ENCODE data around the gene SOSTDC1. TPM values are rescaled to one million over a fixed set of nuclear protein-coding genes. Genes with fewer than 3 reads are reported as not detected.

SOSTDC1 gene
- total RNA-seq, 1 donor from 2014 or later, result 8.4 TPM

DNA sequence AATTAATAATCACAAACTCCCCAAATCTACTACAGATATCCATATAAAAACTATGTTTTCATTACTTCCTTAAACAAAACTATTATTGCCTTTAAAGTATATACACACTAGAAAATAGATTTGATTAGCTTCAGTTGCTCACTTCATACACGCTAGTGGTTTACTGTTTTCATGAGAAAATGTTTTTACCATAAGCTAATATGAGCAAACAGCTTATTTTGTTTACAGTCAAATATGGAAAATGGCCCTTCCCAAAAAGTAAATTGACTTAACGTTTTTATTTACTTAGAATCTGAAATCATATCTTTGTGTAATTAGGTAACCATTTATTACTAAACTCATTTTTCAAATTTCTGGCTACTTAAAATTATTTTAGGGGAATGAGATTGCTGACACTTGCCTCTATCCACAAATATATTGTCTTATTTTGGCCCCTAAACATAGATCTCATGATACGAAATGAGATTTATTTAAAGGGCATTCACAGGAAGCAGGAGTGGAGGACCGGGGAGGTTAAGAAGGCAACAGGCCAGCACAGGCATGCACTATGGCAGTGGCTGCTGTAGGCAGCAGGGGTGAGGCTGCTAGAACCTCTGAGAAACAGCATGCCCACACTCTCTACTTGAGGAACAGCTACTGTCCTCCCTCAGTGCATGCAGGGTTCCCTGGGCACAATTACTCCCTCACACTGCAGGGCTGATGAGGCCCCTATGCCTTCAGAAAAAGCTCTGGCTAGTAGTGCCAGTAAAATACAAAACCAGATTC is 29.6 kb upstream of the SOSTDC1 start:
- H3K36me3 ChIP-seq (ENCODE audit: control insufficient read depth in 3 of 3, insufficient read depth in 3 of 3, low read length in 3 of 3), result no peaks in the 10 kb centered on the region
- H3K9me3 ChIP-seq (ENCODE audit: control insufficient read depth in 3 of 3, low read length in 3 of 3), result no peaks in the 10 kb centered on the region
- H3K27ac ChIP-seq (ENCODE audit: low read depth, low read length), result no peak overlapping the region
- H3K9ac ChIP-seq (ENCODE audit: low read depth in 1 of 3, low read length in 3 of 3), result no peak overlapping the region
- no peak overlapping the region for H3K4me3 ChIP-seq (ENCODE audit: low read length in 3 of 3)
- H3K4me1 ChIP-seq (ENCODE audit: control insufficient read depth in 3 of 3, insufficient read depth in 3 of 3, low read length in 3 of 3), result no peaks in the 10 kb centered on the region
- H3K27me3 ChIP-seq (ENCODE audit: control insufficient read depth in 3 of 3, insufficient read depth in 3 of 3, low read length in 3 of 3), result no peaks in the 10 kb centered on the region

DNA sequence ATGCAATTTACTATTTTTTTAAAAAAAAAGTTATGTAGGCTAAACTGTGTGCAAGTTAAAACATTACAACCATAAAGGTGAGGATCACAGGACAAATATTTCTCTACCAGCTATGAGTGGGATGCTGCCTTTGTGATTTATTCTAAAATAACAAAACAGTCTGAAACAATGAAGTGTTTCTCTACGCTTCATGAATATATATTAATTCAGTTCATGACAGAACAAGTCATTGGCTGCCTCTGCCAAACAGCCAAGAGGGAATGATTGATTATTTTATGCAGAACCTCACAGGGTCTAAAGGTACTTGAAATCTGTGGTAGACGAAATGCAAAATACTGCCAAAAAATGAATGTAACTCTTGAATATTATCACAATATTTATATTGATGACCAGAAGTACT is 29.0 kb upstream of the SOSTDC1 start:
- Histone ChIP-seq H3K4me3 (ENCODE audit: low read length in 3 of 3) (no peak overlapping the region), H3K27ac (ENCODE audit: low read depth, low read length) (no peak overlapping the region), H3K9me3 (ENCODE audit: control insufficient read depth in 3 of 3, low read length in 3 of 3) (no peaks in the 10 kb centered on the region), H3K27me3 (ENCODE audit: control insufficient read depth in 3 of 3, insufficient read depth in 3 of 3, low read length in 3 of 3) (no peaks in the 10 kb centered on the region), H3K4me1 (ENCODE audit: control insufficient read depth in 3 of 3, insufficient read depth in 3 of 3, low read length in 3 of 3) (no peaks in the 10 kb centered on the region), H3K9ac (ENCODE audit: low read depth in 1 of 3, low read length in 3 of 3) (no peak overlapping the region), H3K36me3 (ENCODE audit: control insufficient read depth in 3 of 3, insufficient read depth in 3 of 3, low read length in 3 of 3) (no peaks in the 10 kb centered on the region)

DNA sequence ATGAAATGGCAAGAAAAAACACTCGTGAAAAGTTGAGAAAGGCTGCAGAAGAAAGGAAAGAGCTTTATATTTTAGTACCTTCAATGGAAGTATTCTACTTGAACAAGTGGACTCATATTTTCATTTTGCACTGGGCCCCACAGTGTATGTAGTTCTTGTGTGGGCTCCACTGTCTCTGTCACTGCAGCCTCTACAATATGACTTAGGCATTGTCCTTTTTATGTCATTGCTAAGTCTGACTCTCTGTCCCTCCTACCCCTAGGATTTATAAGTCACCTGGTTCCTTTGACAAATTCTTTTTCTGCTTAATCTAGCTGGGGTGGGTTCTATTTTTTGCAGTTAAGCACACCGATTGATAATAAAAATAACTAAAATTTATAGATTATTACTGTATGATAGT is 27.7 kb upstream of the SOSTDC1 start:
- Histone ChIP-seq H3K27me3 (ENCODE audit: control insufficient read depth in 3 of 3, insufficient read depth in 3 of 3, low read length in 3 of 3) (no peaks in the 10 kb centered on the region), H3K4me1 (ENCODE audit: control insufficient read depth in 3 of 3, insufficient read depth in 3 of 3, low read length in 3 of 3) (no peaks in the 10 kb centered on the region), H3K9ac (ENCODE audit: low read depth in 1 of 3, low read length in 3 of 3) (no peak overlapping the region), H3K9me3 (ENCODE audit: control insufficient read depth in 3 of 3, low read length in 3 of 3) (no peaks in the 10 kb centered on the region), H3K4me3 (ENCODE audit: low read length in 3 of 3) (no peak overlapping the region), H3K36me3 (ENCODE audit: control insufficient read depth in 3 of 3, insufficient read depth in 3 of 3, low read length in 3 of 3) (no peaks in the 10 kb centered on the region), H3K27ac (ENCODE audit: low read depth, low read length) (no peak overlapping the region)

DNA sequence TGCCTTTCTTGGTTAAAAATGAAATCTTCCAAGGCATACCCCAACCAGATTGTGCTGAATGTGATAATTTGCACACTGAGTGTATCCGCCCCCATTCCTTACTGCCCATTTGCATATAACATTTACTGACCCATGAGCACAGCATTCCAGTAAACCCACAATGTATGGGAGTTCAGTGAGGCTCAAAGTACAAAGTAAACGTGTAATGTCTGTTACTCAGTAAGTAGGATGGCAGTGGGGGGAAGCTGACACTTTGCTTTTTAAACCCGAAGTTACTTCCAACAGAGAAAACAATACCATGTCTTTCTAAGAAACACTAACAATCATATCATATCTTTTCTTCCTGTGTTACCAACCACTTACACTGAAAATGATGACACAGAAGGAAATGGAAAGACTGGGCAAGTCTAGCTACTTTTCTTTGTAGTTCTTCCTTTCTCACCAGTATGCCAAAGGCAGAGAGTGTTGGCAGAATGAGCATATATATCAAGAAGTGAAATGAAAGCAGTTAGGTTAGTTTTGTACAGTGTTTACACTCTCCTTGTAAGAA is 27.1 kb upstream of the SOSTDC1 start:
- no peak overlapping the region for H3K27ac ChIP-seq (ENCODE audit: low read depth, low read length)
- H3K4me1 ChIP-seq (ENCODE audit: control insufficient read depth in 3 of 3, insufficient read depth in 3 of 3, low read length in 3 of 3), result no peaks in the 10 kb centered on the region
- H3K27me3 ChIP-seq (ENCODE audit: control insufficient read depth in 3 of 3, insufficient read depth in 3 of 3, low read length in 3 of 3), result no peaks in the 10 kb centered on the region
- H3K9me3 ChIP-seq (ENCODE audit: control insufficient read depth in 3 of 3, low read length in 3 of 3), result no peaks in the 10 kb centered on the region
- no peak overlapping the region for H3K4me3 ChIP-seq (ENCODE audit: low read length in 3 of 3)
- H3K36me3 ChIP-seq (ENCODE audit: control insufficient read depth in 3 of 3, insufficient read depth in 3 of 3, low read length in 3 of 3), result no peaks in the 10 kb centered on the region
- no peak overlapping the region for H3K9ac ChIP-seq (ENCODE audit: low read depth in 1 of 3, low read length in 3 of 3)

DNA sequence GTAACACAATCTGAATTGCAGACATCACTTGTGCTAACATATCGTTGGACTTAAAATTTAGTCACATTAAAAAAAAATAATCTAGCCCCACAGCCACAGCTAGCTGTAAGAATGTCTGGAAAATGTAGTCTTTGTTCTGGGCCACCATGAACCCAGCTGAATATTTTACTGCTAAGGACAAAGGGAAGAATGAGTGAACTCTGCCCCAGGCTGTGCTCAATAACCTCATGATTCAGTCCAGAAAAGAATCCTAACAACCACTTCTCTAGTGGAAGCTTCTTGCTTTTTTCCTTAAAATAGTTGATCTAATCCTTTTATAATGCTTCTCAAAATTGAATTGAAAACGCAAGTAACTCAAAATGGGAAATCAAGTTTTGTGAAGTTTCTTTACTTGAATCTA is 25.6 kb upstream of the SOSTDC1 start:
- Histone ChIP-seq H3K4me1 (ENCODE audit: control insufficient read depth in 3 of 3, insufficient read depth in 3 of 3, low read length in 3 of 3) (no peaks in the 10 kb centered on the region), H3K36me3 (ENCODE audit: control insufficient read depth in 3 of 3, insufficient read depth in 3 of 3, low read length in 3 of 3) (no peaks in the 10 kb centered on the region), H3K4me3 (ENCODE audit: low read length in 3 of 3) (no peak overlapping the region), H3K9me3 (ENCODE audit: control insufficient read depth in 3 of 3, low read length in 3 of 3) (no peaks in the 10 kb centered on the region), H3K27me3 (ENCODE audit: control insufficient read depth in 3 of 3, insufficient read depth in 3 of 3, low read length in 3 of 3) (no peaks in the 10 kb centered on the region), H3K9ac (ENCODE audit: low read depth in 1 of 3, low read length in 3 of 3) (no peak overlapping the region), H3K27ac (ENCODE audit: low read depth, low read length) (no peak overlapping the region)

DNA sequence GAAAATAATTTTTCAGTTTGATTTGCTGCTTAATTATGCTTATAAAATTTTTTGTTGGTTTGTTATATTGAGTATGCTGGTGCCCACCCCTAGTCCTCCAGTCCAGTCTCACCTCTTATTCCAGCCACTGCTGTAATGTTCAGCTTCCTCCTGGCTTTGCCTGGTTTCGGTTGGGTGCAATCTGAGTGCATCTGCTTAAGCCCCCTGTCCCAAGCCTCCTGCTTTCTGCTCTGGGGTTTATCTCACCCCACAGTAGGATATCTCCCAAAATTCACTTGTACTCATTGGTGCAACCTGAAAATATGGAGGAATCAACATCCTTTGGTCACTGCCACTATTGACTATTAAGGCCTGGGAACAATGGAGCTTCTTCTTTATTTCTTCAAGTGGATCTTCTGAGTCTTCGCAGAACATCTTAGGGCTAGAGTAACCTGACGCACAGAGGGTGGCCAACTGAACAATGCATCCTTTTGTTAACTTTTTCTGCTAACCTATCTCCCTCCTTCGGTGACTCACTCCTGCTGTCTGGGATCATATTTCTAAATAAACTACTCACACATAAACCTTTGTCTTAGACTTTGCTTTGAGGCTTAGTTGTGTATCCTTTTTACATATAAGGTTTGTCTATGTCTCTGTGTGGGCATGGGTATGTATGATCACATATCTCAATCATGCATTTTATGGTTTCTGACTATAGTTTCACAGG is 19.1 kb upstream of the SOSTDC1 start:
- no peaks in the 10 kb centered on the region for H3K36me3 ChIP-seq (ENCODE audit: control insufficient read depth in 3 of 3, insufficient read depth in 3 of 3, low read length in 3 of 3)
- no peak overlapping the region for H3K9ac ChIP-seq (ENCODE audit: low read depth in 1 of 3, low read length in 3 of 3)
- no peaks in the 10 kb centered on the region for H3K27me3 ChIP-seq (ENCODE audit: control insufficient read depth in 3 of 3, insufficient read depth in 3 of 3, low read length in 3 of 3)
- no peak overlapping the region for H3K4me3 ChIP-seq (ENCODE audit: low read length in 3 of 3)
- no peaks in the 10 kb centered on the region for H3K9me3 ChIP-seq (ENCODE audit: control insufficient read depth in 3 of 3, low read length in 3 of 3)
- H3K27ac ChIP-seq (ENCODE audit: low read depth, low read length), result no peak overlapping the region
- no peaks in the 10 kb centered on the region for H3K4me1 ChIP-seq (ENCODE audit: control insufficient read depth in 3 of 3, insufficient read depth in 3 of 3, low read length in 3 of 3)

DNA sequence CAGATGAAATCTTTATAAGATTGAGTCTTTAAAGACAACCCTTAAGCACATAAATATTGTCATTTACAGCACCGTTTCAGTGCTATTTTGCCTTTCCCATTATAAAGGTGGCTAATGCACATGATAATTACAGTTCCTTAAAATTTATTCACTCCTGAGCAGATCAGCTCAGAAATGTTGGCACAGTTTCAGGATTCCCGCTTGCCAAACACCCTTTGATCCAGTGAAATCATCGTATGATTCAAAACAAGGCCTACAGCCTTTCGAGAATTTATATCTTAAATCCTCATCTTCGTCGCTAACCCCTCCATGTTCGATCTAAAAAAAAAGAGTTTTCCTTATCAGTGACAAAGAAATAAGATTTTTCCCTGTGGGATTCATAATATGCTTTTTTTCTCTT is 14.1 kb upstream of the SOSTDC1 start:
- no peak overlapping the region for H3K9ac ChIP-seq (ENCODE audit: low read depth in 1 of 3, low read length in 3 of 3)
- H3K4me1 ChIP-seq (ENCODE audit: control insufficient read depth in 3 of 3, insufficient read depth in 3 of 3, low read length in 3 of 3), result no peaks in the 10 kb centered on the region
- H3K27ac ChIP-seq (ENCODE audit: low read depth, low read length), result no peak overlapping the region
- H3K36me3 ChIP-seq (ENCODE audit: control insufficient read depth in 3 of 3, insufficient read depth in 3 of 3, low read length in 3 of 3), result no peaks in the 10 kb centered on the region
- no peaks in the 10 kb centered on the region for H3K9me3 ChIP-seq (ENCODE audit: control insufficient read depth in 3 of 3, low read length in 3 of 3)
- H3K27me3 ChIP-seq (ENCODE audit: control insufficient read depth in 3 of 3, insufficient read depth in 3 of 3, low read length in 3 of 3), result no peaks in the 10 kb centered on the region
- no peak overlapping the region for H3K4me3 ChIP-seq (ENCODE audit: low read length in 3 of 3)

DNA sequence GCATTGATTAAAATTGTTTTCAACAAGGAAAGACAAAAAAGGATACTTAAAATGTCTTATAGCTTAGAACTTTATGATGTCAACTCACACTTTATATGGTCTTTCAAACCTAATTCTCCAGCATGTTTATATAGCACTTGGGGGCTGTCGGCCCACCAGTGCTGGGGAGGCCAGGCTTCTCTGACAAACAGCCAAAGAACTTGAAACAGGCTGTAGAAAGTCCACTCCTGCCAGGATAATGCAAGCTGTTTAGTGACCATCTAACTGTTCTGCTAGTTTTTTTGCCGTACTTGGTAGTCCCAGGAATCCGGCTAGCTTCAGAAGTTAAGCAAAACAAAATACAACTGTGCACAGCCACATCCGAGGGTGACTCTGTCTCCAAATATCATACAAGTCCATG is 13.6 kb upstream of the SOSTDC1 start:
- no peaks in the 10 kb centered on the region for H3K9me3 ChIP-seq (ENCODE audit: control insufficient read depth in 3 of 3, low read length in 3 of 3)
- H3K27ac ChIP-seq (ENCODE audit: low read depth, low read length), result no peak overlapping the region
- no peaks in the 10 kb centered on the region for H3K36me3 ChIP-seq (ENCODE audit: control insufficient read depth in 3 of 3, insufficient read depth in 3 of 3, low read length in 3 of 3)
- no peaks in the 10 kb centered on the region for H3K27me3 ChIP-seq (ENCODE audit: control insufficient read depth in 3 of 3, insufficient read depth in 3 of 3, low read length in 3 of 3)
- no peak overlapping the region for H3K9ac ChIP-seq (ENCODE audit: low read depth in 1 of 3, low read length in 3 of 3)
- H3K4me1 ChIP-seq (ENCODE audit: control insufficient read depth in 3 of 3, insufficient read depth in 3 of 3, low read length in 3 of 3), result no peaks in the 10 kb centered on the region
- H3K4me3 ChIP-seq (ENCODE audit: low read length in 3 of 3), result no peak overlapping the region

DNA sequence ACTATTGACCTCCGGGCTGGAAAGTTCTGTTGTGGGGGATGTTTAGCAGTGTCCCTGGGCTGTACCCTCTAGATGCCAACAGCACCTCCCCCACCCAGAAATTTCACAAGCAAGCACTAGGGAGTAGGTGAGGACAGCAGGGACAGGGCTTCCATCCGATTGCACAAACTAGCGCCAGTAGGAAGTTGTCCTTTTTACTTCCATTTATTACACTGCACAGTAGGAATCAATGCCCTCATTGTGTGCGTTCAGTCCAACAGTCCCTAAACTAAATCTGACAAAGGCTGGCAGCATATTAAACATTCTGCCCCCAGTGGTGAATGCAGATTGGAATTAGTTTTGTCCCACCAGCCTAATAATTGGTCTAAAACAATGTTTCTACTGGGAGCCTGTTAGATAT is 6.4 kb upstream of the SOSTDC1 start:
- no peaks in the 10 kb centered on the region for H3K9me3 ChIP-seq (ENCODE audit: control insufficient read depth in 3 of 3, low read length in 3 of 3)
- H3K4me3 ChIP-seq (ENCODE audit: low read length in 3 of 3), result no peak overlapping the region
- H3K27ac ChIP-seq (ENCODE audit: low read depth, low read length), result no peak overlapping the region
- H3K36me3 ChIP-seq (ENCODE audit: control insufficient read depth in 3 of 3, insufficient read depth in 3 of 3, low read length in 3 of 3), result no peaks in the 10 kb centered on the region
- no peaks in the 10 kb centered on the region for H3K4me1 ChIP-seq (ENCODE audit: control insufficient read depth in 3 of 3, insufficient read depth in 3 of 3, low read length in 3 of 3)
- H3K9ac ChIP-seq (ENCODE audit: low read depth in 1 of 3, low read length in 3 of 3), result no peak overlapping the region
- H3K27me3 ChIP-seq (ENCODE audit: control insufficient read depth in 3 of 3, insufficient read depth in 3 of 3, low read length in 3 of 3), result no peaks in the 10 kb centered on the region

DNA sequence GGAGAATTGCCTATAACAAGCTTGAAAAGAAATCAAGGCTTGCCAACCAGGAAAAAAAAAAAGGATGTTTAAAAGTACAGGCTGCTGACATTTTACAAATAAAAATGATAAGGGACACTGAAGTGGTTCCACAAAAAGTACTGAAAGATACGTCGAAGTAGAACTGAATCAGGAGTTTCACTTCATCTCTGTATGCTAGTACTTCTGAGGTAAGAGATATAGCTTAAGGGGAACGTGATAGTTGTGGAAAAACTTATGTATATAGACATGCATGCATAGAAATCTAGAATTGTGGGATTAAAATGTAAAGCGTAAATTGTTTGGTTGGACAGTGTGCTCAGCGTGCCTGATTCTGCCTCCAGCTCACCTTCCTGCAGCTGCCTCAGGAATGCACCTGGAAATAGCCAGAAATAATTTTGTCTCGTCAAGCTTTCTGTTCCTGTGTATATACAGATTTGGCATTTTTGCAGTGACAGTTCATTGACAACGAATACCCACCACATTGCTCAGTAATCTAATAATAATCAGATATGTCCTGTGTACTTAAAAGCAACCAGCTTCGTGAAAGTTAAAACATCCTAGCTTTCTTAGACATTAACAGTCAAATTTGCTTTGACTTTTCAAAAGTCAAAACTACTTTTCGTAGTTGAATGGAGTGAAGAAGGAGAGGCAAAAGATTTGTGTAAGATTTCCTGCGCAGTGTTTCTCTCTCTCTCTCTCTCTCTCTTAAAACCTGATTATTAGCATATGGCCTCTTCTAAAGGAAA is 1.4 kb downstream of the SOSTDC1 start:
- H3K4me3 ChIP-seq (ENCODE audit: low read length in 3 of 3), result no peak overlapping the region

More for the DNA sequence above, 1.4 kb downstream of the SOSTDC1 start:
- peaks cover 0 to 3% (median 0%) of the 10 kb centered on the region in 3 donors for H3K27me3 ChIP-seq (ENCODE audit: control insufficient read depth in 3 of 3, insufficient read depth in 3 of 3, low read length in 3 of 3)
- no peak overlapping the region for H3K9ac ChIP-seq (ENCODE audit: low read depth in 1 of 3, low read length in 3 of 3)
- H3K9me3 ChIP-seq (ENCODE audit: control insufficient read depth in 3 of 3, low read length in 3 of 3), result no peaks in the 10 kb centered on the region
- no peaks in the 10 kb centered on the region for H3K4me1 ChIP-seq (ENCODE audit: control insufficient read depth in 3 of 3, insufficient read depth in 3 of 3, low read length in 3 of 3)
- H3K36me3 ChIP-seq (ENCODE audit: control insufficient read depth in 3 of 3, insufficient read depth in 3 of 3, low read length in 3 of 3), result no peaks in the 10 kb centered on the region
- H3K27ac ChIP-seq (ENCODE audit: low read depth, low read length), result no peak overlapping the region

All from skeletal muscle tissue (tissue), 4 donors.